OCI-LY7 (cell line): ENCODE measurements around the gene SERPINE2.

Source experiments
- EZH2phosphoT487 ChIP-seq: fragments of 200-600 bp; sonication (generic); IDR thresholded peaks from 2 replicates; pipeline ENCODE4 v1.6.1; 2018; ENCODE audit warnings: low read depth, borderline replicate concordance, mild to moderate bottlenecking, mixed run types, antibody characterized with exemption, low read length, moderate library complexity, mixed read lengths
- TF ChIP-seq, protein P1 (sequence below): fragments of 200-600 bp; sonication (generic); conservative IDR thresholded peaks from 2 replicates; pipeline ENCODE4 v1.5.1; 2014; ENCODE audit warnings: mild to moderate bottlenecking, antibody characterized with exemption, low read length, moderate library complexity, mixed read lengths

- TF ChIP-seq, protein P1, sequence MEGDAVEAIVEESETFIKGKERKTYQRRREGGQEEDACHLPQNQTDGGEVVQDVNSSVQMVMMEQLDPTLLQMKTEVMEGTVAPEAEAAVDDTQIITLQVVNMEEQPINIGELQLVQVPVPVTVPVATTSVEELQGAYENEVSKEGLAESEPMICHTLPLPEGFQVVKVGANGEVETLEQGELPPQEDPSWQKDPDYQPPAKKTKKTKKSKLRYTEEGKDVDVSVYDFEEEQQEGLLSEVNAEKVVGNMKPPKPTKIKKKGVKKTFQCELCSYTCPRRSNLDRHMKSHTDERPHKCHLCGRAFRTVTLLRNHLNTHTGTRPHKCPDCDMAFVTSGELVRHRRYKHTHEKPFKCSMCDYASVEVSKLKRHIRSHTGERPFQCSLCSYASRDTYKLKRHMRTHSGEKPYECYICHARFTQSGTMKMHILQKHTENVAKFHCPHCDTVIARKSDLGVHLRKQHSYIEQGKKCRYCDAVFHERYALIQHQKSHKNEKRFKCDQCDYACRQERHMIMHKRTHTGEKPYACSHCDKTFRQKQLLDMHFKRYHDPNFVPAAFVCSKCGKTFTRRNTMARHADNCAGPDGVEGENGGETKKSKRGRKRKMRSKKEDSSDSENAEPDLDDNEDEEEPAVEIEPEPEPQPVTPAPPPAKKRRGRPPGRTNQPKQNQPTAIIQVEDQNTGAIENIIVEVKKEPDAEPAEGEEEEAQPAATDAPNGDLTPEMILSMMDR: no peak
- no peak for TF ChIP-seq EZH2phosphoT487
Measured at GRCh38 chr2:224024270-224024669, 14.8 kb downstream of the SERPINE2 start.
